GM21619 (cell line): Measurements from ENCODE around the gene SPATA31C2.
"Not testable (repeated sequence)": the region's sequence is repeated elsewhere in the genome, so short reads cannot be mapped to it uniquely, and the experiment has no call there.

ENCODE experiments used
- ATAC-seq: cut with Tn5 transposase; IDR thresholded peaks from one replicate; pipeline ENCODE4 v1.9.1; 2021; ENCODE audit not compliant: unreplicated experiment

The SPATA31C2 gene

GRCh38 chr9:88138375-88138774 lies at the start of gene SPATA31C2:
Gene SPATA31C2 (minus strand): TSS chr9:88138475. CDS start chr9:88138446, 29 bp downstream.
- ATAC-seq = not testable (repeated sequence)

- no peak for ATAC-seq
These were observed 49.4 kb upstream of the SPATA31C2 start for GRCh38 chr9:88187631-88188030.

DNA sequence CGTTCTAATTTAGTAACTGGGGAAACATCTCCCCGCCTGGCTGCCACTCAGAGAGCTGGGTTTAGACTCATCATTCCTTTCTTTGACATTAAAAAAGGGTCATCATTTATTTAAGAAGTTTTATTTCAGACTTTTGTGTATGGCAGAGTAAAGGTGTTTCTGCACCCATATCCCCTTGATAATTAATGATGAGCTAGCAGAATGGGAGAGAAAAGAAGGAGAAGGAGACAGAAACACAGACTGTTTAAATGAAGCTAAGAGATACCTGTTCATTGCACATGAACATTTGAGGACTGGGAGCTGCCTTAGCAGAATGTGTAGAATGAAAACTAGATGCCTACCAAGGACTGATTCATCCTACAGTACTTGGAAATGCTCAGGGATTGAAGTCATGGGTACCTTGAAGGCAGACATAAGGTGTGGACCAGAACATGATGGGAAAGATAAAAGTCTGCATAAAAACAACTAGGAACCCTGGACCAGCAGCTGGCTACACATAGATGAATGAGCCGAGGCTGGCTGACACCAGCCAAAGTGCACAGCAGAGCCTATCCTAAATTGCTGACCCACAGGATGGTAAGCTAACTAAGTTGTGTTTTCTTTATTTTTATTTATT lies 48.3 kb upstream of the SPATA31C2 start:
- ATAC-seq = no peak

DNA sequence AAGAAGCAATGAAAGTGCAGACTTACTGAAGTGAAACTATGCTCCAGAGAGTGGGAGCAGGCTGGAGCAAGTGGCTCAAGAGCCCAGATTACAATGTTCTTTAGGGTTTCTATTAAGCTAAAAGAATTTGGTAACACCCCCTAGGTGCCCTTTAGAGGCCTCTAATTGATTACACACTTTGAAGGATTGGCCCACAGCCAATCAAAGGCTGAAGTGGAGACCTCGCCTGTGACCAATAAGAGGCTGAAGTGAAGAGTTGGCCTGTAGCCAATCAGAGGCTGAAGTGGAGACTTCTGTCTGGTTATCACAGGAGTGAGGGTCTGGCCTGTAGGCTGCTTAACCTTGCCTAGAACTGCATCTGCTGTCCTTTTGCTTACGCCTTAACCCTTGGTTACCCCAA lies 46.7 kb upstream of the SPATA31C2 start:
- no peak for ATAC-seq

DNA sequence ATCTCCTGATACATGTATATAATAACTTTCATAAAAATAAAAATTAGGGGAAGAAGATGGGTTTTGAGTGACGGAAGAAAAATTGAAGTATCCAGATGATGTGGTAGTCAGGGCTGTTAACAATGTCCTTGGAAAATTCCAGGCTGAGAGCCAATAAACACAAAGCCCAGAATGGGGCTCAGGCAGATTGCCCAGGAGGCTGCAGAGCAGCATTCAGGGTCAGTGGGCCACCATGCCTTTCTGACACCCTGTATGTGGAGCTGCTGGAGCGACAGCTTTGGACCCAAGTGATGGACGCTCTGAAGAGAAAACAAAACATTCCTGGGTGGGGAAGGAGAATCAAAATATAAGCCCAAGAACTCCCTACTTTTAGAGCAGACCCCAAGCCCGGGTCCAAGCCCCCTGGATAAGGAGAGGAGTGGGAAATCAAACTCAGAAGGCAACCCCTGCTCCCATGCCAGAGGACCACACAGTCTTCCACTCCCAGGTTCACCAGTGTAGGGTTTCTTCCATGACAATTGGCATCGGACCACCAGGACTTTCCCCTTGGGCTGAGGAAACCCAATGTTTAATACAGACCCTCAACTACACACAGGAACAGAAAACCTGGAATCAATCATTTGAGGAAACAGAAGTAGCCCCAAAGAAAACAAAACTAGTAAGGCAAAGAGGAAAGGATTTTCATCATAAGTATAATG lies 45.7 kb upstream of the SPATA31C2 start:
- ATAC-seq = no peak

- ATAC-seq = no peak
These were observed 44.2 kb upstream of the SPATA31C2 start for GRCh38 chr9:88182501-88182900.

GRCh38 chr9:88180081-88180765 lies 41.9 kb upstream of the SPATA31C2 start:
- no peak for ATAC-seq

GRCh38 chr9:88179062-88179521 lies 40.8 kb upstream of the SPATA31C2 start:
- no peak for ATAC-seq

DNA sequence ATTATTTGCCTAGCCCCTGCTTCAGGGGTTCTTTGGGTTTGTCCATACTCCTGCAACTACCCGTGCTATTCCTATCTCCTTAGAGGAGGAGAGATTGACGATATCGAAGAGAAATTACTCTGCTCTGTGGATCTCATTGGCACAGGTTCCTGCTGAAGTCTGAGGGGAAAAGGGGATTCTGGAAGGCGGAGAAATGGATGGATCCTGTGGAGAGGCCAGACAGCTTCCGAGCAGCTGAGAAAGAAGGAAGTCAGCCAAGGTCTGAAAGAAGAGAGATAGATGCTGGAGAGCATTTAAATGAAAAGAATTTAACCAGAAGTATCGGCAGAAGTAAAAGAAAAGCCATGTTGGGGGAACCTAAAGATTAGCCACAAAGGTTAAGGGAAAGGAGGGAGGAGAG lies 40.4 kb upstream of the SPATA31C2 start:
- ATAC-seq = no peak

DNA sequence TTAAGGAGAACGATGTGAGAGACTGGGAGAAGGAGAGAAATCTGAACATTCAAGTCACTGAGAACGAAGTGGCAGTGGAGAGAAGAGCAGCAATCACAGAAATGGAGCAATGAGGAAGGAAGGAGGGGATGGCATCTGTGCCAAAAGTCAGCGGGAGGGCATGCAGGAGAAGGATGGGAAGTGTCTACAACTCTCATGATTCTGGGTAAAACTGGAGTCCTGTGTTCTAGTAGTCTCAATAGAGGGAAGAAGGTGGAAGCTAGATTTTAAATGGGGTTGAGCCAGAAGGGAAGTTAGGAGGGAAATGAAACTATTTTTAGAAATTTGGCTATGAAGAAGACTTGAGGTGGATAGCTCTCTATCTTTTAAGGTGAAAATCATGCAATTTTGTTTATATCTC lies 39.1 kb upstream of the SPATA31C2 start:
- ATAC-seq = no peak

DNA sequence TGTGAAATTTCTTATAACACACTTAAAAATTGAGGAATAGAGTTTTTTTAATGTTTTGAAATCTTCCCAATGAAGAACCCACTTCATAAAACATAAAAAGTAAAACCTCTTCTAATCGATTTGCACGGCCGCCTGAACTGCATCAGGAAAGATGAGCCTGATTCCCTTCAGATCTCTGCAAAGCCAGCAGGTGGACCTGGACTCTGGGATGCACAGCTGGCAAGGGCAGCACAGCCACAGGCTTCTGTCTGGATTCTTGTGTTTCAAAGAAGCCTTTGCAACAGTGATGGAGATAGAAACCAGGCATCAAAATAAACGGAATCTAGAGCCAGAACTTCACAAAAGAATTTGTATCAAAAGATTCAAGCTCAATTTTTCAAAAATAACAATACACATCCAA lies 36.0 kb upstream of the SPATA31C2 start:
- no peak for ATAC-seq

DNA sequence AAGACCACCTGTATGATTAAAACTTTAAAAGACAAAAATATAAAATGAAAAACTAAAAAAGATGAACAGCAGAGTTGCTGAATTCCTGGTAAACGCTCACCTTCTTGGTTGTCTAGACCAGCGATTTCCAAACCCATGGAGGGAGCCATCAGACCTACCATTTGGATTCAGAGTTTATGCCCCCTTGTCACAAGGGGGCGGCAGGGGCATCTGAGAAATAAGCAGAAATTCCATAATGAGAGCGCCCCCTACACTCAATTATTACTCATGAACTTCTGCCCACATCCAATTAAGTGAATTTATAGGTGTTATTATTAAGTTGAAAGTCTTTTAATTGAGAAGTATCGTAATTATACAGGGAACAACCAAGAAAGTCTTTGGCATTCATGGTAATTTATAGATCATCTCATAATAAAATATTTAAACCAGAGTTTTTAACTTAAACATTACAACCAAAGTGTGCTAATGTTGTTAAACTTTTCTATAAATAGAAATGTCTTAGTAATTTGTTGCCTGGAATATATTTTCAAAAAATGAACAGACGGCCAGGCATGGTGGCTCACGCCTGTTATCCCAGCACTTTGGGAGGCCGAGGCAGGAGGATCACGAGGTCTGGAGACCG lies 35.2 kb upstream of the SPATA31C2 start:
- no peak for ATAC-seq

GRCh38 chr9:88169700-88170099 lies 31.4 kb upstream of the SPATA31C2 start:
- no peak for ATAC-seq

DNA sequence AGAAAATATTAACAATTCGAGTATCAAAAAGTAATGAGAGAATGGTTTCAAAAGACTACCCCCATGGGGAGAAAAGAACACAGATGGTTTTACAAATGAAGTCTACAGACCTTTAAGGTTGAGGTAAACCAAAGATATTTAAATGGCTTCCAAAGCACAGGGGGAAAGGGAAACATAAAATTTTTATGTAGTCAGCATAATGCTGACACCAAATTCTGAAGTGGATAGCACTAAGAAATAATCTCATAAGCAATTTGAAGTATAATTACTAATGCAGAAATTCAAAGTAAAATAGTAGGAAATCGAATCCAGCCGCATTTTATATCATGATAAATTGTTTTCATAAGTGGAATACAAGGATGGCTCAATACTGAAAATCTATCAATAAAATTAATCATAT lies 30.3 kb upstream of the SPATA31C2 start:
- ATAC-seq = no peak

GRCh38 chr9:88166660-88167059 lies 28.4 kb upstream of the SPATA31C2 start:
- ATAC-seq = no peak

DNA sequence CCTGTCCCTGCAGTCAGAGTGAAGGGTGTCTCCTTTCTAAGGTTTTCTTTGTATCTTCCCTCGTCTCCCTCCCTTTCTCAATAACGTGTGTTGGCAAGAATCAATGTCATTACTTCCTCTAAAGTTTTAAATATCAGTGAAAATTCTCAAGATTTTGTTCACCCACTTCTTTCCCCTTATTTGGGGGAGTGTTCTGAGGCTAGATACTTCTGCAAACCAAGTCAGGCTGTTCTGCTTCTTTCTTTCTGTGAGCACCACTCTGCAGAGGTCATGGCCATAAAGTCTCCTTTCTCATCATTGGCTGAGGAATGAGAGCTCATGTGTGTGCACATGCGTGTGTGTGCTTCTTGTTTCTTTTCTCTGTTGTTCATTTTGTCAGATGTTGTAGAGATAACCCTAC lies 26.6 kb upstream of the SPATA31C2 start:
- ATAC-seq = no peak

DNA sequence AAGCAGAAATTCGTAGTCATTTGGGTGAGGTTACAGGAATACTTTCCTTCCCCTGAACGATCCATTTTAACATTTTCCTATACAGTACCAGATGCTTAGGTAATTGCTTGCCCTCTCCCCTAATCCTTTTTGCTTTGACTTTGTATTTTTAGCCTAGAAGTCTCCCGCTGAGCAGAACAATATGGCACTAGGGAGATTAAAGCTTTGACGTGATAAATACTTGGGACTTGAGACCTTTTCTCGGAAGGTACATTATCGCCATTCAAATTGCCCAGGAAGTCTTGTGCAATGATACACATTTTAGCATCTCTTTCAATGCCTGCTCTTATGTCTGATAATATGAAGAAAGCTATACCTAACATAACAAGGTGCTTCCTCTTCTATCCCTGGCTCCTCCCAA lies 22.9 kb upstream of the SPATA31C2 start:
- no peak for ATAC-seq

- no peak for ATAC-seq
These were observed 5.8 kb upstream of the SPATA31C2 start for GRCh38 chr9:88143957-88144625.

GRCh38 chr9:88143179-88143578 lies 4.9 kb upstream of the SPATA31C2 start:
- no peak for ATAC-seq

DNA sequence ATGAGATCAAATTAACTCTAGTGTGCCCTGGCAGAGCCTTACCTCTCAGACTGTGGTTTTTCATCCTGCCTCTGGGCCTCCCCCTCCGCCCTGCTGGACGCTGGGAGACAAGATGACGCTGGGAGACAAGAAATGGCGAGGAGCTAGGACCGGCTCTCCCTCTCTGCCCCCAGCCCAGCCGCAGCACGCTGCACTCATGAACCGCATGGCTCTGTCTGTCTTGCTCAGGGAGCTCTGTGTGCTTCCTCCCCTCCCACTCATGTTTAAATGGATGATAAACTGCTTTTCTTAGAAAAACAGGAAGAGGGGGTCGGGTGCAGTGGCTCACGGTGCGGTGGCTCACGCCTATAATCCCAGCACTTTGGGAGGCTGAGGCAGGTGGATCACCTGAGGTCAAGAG lies 4.7 kb downstream of the SPATA31C2 start:
- ATAC-seq = not testable (repeated sequence)

DNA sequence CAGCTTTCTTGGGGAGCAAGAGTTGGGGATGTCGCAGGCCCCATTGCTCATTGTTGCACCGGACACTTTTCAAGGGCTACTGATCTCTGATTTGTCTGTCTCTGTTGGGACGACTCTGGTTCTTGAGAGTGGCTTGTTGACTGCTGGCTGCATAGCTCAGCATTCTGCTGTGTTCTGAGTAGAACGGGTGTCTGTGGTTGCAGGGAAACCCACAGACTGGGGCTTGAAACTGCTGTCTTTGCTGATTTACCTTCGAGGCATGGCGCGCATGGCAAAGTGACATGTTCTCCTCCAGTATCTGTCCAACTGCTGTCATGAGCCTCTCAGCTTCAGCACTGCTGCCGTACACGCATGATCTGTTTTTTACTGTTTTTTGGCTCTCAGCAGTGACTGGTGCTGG lies 8.7 kb downstream of the SPATA31C2 start:
- ATAC-seq = not testable (repeated sequence)
